ENCODE data around the gene AQP5.

The AQP5 gene

GRCh38 chr12:49962861-49963765 is 1.4 kb downstream of the AQP5 start:
- no peak for DNase-seq (ENCODE audit: extremely low spot score, insufficient read length, low read depth)

GRCh38 chr12:49963976-49964815 is 2.5 kb downstream of the AQP5 start:
- no peak for DNase-seq (ENCODE audit: extremely low spot score, insufficient read length, low read depth)
- no peak for FAIRE-seq

More at GRCh38 chr12:49962861-49963765, 1.4 kb downstream of the AQP5 start:
- no peak for FAIRE-seq

GRCh38 chr12:49964849-49965624 is 3.4 kb downstream of the AQP5 start:
- no peak for FAIRE-seq
- no peak for DNase-seq (ENCODE audit: extremely low spot score, insufficient read length, low read depth)

- FAIRE-seq: no peak
- no peak for DNase-seq (ENCODE audit: extremely low spot score, insufficient read length, low read depth)
Observed at GRCh38 chr12:49965836-49966235, 4.2 kb downstream of the AQP5 start.

- DNase-seq (ENCODE audit: extremely low spot score, insufficient read length, low read depth) (no peak), FAIRE-seq (no peak)
Observed at GRCh38 chr12:49966511-49967041, 4.9 kb downstream of the AQP5 start.

- DNase-seq (ENCODE audit: extremely low spot score, insufficient read length, low read depth): peak; percentile 81
- FAIRE-seq: peak; percentile 87
Observed at GRCh38 chr12:49967042-49967776, 5.5 kb downstream of the AQP5 start.

GRCh38 chr12:49967777-49968250 is 6.1 kb downstream of the AQP5 start:
- FAIRE-seq (no peak), DNase-seq (ENCODE audit: extremely low spot score, insufficient read length, low read depth) (no peak)

GRCh38 chr12:49968471-49968870 is 6.8 kb downstream of the AQP5 start:
- no peak for DNase-seq (ENCODE audit: extremely low spot score, insufficient read length, low read depth)
- FAIRE-seq: no peak

- DNase-seq (ENCODE audit: extremely low spot score, insufficient read length, low read depth): no peak
- FAIRE-seq: no peak
Observed at GRCh38 chr12:49969027-49969426, 7.4 kb downstream of the AQP5 start.

- DNase-seq (ENCODE audit: extremely low spot score, insufficient read length, low read depth): no peak
- FAIRE-seq: no peak
Observed at GRCh38 chr12:49969651-49970429, 8.2 kb downstream of the AQP5 start.

- no peak for FAIRE-seq
- DNase-seq (ENCODE audit: extremely low spot score, insufficient read length, low read depth): no peak
Observed at GRCh38 chr12:49970658-49971057, 9.0 kb downstream of the AQP5 start.

- FAIRE-seq: no peak
- no peak for DNase-seq (ENCODE audit: extremely low spot score, insufficient read length, low read depth)
Observed at GRCh38 chr12:49971141-49971540, 9.5 kb downstream of the AQP5 start.

- DNase-seq (ENCODE audit: extremely low spot score, insufficient read length, low read depth): no peak
- FAIRE-seq: no peak
Observed at GRCh38 chr12:49972129-49972528, 10.5 kb downstream of the AQP5 start.

- no peak for FAIRE-seq
Observed at GRCh38 chr12:49972641-49973360, 11.1 kb downstream of the AQP5 start, which contains the start of gene AQP6. Gene AQP6 (plus strand): TSS chr12:49972947. CDS start chr12:49973174, 227 bp downstream.

GRCh38 chr12:49973361-49973830 is 11.7 kb downstream of the AQP5 start:
- FAIRE-seq (no peak), DNase-seq (ENCODE audit: extremely low spot score, insufficient read length, low read depth) (no peak)

More at GRCh38 chr12:49972641-49973360, 11.1 kb downstream of the AQP5 start, which contains the start of gene AQP6:
- no peak for DNase-seq (ENCODE audit: extremely low spot score, insufficient read length, low read depth)

GRCh38 chr12:49974231-49974675 is 12.6 kb downstream of the AQP5 start:
- DNase-seq (ENCODE audit: extremely low spot score, insufficient read length, low read depth): no peak
- FAIRE-seq: no peak

GRCh38 chr12:49974677-49975317 is 13.1 kb downstream of the AQP5 start:
- DNase-seq (ENCODE audit: extremely low spot score, insufficient read length, low read depth) (no peak), FAIRE-seq (no peak)
